Gastroesophageal sphincter (tissue), 3 donors: ENCODE data around the gene TRRAP.

Experiments used
- EP300 ChIP-seq: sonication (generic); formaldehyde crosslinking; IDR thresholded peaks from one replicate; pipeline ENCODE4 v1.6.1; 2017; ENCODE audit warnings: antibody characterized with exemption, mild to moderate bottlenecking
- POLR2A ChIP-seq, 2 donors: fragments of 450-650 bp; IDR thresholded peaks; one replicate each; pipeline ENCODE4 v1.6.1; 2017; ENCODE audit warnings: antibody characterized with exemption in 2 of 2, mild to moderate bottlenecking in 2 of 2, moderate library complexity in 1 of 2
- TF ChIP-seq, protein P1 (sequence below), 4 experiments: fragments of 200-600 bp in 2 of 4; fragments of 450-650 bp in 2 of 4; sonication (generic) in 1 of 4; IDR thresholded peaks; one replicate each; pipeline ENCODE4 v1.5.1; 2017 to 2019; ENCODE audit warnings: antibody characterized with exemption in 4 of 4, mild to moderate bottlenecking in 2 of 4, moderate library complexity in 2 of 4

DNA sequence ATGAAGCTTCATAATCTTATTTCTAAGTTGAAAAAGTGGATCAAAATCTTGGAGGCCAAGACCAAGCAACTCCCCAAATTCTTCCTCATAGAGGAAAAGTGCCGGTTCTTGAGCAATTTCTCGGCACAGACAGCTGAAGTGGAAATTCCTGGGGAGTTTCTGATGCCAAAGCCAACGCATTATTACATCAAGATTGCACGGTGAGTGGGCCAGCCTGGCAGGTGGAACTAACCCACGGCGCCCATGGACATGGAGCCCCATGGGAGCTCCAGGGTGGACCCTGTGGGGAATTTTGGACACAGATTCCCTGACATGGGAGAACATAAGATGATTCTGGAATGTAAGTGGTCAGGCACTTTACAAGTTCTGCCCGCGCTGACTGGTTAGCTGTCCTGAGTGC lies 125.9 kb downstream of the TRRAP start:
- TF ChIP-seq, protein P1, sequence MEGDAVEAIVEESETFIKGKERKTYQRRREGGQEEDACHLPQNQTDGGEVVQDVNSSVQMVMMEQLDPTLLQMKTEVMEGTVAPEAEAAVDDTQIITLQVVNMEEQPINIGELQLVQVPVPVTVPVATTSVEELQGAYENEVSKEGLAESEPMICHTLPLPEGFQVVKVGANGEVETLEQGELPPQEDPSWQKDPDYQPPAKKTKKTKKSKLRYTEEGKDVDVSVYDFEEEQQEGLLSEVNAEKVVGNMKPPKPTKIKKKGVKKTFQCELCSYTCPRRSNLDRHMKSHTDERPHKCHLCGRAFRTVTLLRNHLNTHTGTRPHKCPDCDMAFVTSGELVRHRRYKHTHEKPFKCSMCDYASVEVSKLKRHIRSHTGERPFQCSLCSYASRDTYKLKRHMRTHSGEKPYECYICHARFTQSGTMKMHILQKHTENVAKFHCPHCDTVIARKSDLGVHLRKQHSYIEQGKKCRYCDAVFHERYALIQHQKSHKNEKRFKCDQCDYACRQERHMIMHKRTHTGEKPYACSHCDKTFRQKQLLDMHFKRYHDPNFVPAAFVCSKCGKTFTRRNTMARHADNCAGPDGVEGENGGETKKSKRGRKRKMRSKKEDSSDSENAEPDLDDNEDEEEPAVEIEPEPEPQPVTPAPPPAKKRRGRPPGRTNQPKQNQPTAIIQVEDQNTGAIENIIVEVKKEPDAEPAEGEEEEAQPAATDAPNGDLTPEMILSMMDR (IDR thresholded peaks at IDR 0.05): no peak
- TF ChIP-seq POLR2A (IDR thresholded peaks at IDR 0.05): no peak
- TF ChIP-seq EP300: no peak
